Endothelial cell (in vitro differentiated cells): Measurements from ENCODE around the gene FCRL5. TPM values are rescaled to one million over a fixed set of nuclear protein-coding genes. Genes with fewer than 3 reads are reported as not detected.

Source experiments
- DNase-seq: peaks from one replicate; pipeline ENCODE4 v3.0.0; 2021; ENCODE audit warnings: low spot score
- H3K27ac Mint-ChIP-seq: one replicate; pipeline ENCODE4 v1.8.0; 2021; ENCODE audit warnings: mixed read lengths, inconsistent platforms; ENCODE audit not compliant: unreplicated experiment
- H3K27me3 Mint-ChIP-seq: one replicate; pipeline ENCODE4 v1.8.0; 2021; ENCODE audit warnings: mild to moderate bottlenecking, moderate library complexity, mixed read lengths, inconsistent platforms; ENCODE audit not compliant: unreplicated experiment
- H3K36me3 Mint-ChIP-seq: one replicate; pipeline ENCODE4 v1.8.0; 2021; ENCODE audit warnings: mild to moderate bottlenecking, low read depth, mixed read lengths, inconsistent platforms; ENCODE audit not compliant: unreplicated experiment
- H3K4me1 Mint-ChIP-seq: one replicate; pipeline ENCODE4 v1.8.0; 2021; ENCODE audit warnings: mild to moderate bottlenecking, mixed read lengths, inconsistent platforms; ENCODE audit not compliant: unreplicated experiment
- H3K4me3 Mint-ChIP-seq: one replicate; pipeline ENCODE4 v1.8.0; 2021; ENCODE audit warnings: mild to moderate bottlenecking, mixed read lengths, inconsistent platforms; ENCODE audit not compliant: unreplicated experiment
- H3K9me3 Mint-ChIP-seq: one replicate; pipeline ENCODE4 v1.8.0; 2021; ENCODE audit warnings: mixed read lengths, inconsistent platforms; ENCODE audit not compliant: unreplicated experiment
- CTCF ChIP-seq: fragments of 200-600 bp; sonication (generic); IDR thresholded peaks from one replicate; pipeline ENCODE4 v1.5.0; 2021; ENCODE audit warnings: antibody characterized with exemption; ENCODE audit not compliant: unreplicated experiment
- total RNA-seq: library from RNA; stranded (reverse); fragmentation: NEBNext Ultra II Directional; extraction: Animal tissue kit (Norgen Biotek cat#: 25700); gene quantifications from one replicate; pipeline ENCODE4 v1.2.1, GENCODE V29; 2021; ENCODE audit not compliant: unreplicated experiment

The FCRL5 gene
- total RNA-seq, 1 donor from 2014 or later: not detected

- no peak overlapping the region for H3K27ac Mint-ChIP-seq
- H3K36me3 Mint-ChIP-seq: no peaks in the 10 kb centered on the region
Measured at GRCh38 chr1:157532569-157532968, 19.7 kb downstream of the FCRL5 start.

GRCh38 chr1:157523774-157524493 is 28.4 kb downstream of the FCRL5 start:
- Mint-ChIP-seq H3K36me3 (no peaks in the 10 kb centered on the region), H3K4me1 (no peaks in the 10 kb centered on the region), H3K4me3 (no peak overlapping the region), H3K27me3 (no peaks in the 10 kb centered on the region), H3K27ac (no peak overlapping the region), H3K9me3 (no peaks in the 10 kb centered on the region)
- DNase-seq: no peak
- no peak for TF ChIP-seq CTCF

More at GRCh38 chr1:157532569-157532968, 19.7 kb downstream of the FCRL5 start:
- no peak overlapping the region for H3K4me3 Mint-ChIP-seq
- DNase-seq: no peak
- TF ChIP-seq CTCF: no peak
- no peaks in the 10 kb centered on the region for H3K27me3 Mint-ChIP-seq
- no peaks in the 10 kb centered on the region for H3K4me1 Mint-ChIP-seq
- H3K9me3 Mint-ChIP-seq: no peaks in the 10 kb centered on the region

- Mint-ChIP-seq H3K4me1 (no peaks in the 10 kb centered on the region), H3K27me3 (peaks cover 3% of the 10 kb centered on the region), H3K36me3 (no peaks in the 10 kb centered on the region), H3K4me3 (no peak overlapping the region), H3K27ac (no peak overlapping the region), H3K9me3 (no peaks in the 10 kb centered on the region)
- no peak for TF ChIP-seq CTCF
- no peak for DNase-seq
Measured at GRCh38 chr1:157521056-157521455, 31.3 kb downstream of the FCRL5 start.

GRCh38 chr1:157520386-157520935 is 31.9 kb downstream of the FCRL5 start:
- H3K27me3 Mint-ChIP-seq: peaks cover 4% of the 10 kb centered on the region
- no peak for TF ChIP-seq CTCF
- no peak overlapping the region for H3K27ac Mint-ChIP-seq
- H3K4me1 Mint-ChIP-seq: no peaks in the 10 kb centered on the region
- no peak overlapping the region for H3K4me3 Mint-ChIP-seq
- no peaks in the 10 kb centered on the region for H3K36me3 Mint-ChIP-seq
- H3K9me3 Mint-ChIP-seq: no peaks in the 10 kb centered on the region
- no peak for DNase-seq

- H3K9me3 Mint-ChIP-seq: no peaks in the 10 kb centered on the region
Measured at GRCh38 chr1:157519451-157519850, 32.9 kb downstream of the FCRL5 start.

More at GRCh38 chr1:157519451-157519850, 32.9 kb downstream of the FCRL5 start:
- DNase-seq: no peak
- TF ChIP-seq CTCF: no peak
- H3K4me3 Mint-ChIP-seq: no peak overlapping the region
- no peak overlapping the region for H3K27ac Mint-ChIP-seq
- H3K27me3 Mint-ChIP-seq: peaks cover 4% of the 10 kb centered on the region
- H3K36me3 Mint-ChIP-seq: no peaks in the 10 kb centered on the region
- H3K4me1 Mint-ChIP-seq: peaks cover 4% of the 10 kb centered on the region
